ENCODE data around the gene SOHLH2. TPM values are rescaled to one million over a fixed set of nuclear protein-coding genes. Genes with fewer than 3 reads are reported as not detected.
A peak's percentile ranks its signal among the peaks of the same experiment; 100 is the strongest.

SOHLH2 gene
- total and polyA plus RNA-seq, 2 experiments from 2014 or later: 3.0 to 7.0 TPM

DNA sequence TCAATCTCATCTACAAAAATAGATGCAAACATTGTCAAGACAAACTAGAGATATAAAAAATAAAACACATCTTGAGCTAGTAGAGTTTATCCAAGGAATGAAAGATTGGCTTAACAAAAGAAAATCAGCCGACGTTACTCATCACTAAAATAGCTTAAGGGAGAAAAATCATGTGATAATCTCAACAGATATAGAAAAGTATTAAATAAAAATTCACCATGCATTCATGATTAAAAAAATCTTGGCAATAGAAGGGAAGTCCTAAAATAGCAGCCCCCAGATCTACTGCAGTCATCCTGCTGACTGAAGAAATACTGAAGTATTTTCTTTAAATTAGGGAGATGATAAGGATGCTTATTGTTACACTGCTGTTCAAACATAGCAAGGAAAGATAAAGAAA is 70.6 kb downstream of the SOHLH2 start:
- Histone ChIP-seq H3K4me3 (no peak overlapping the region), H3K36me3 (no peaks in the 10 kb centered on the region), H3K27ac (no peak overlapping the region), H3K9me3 (ENCODE audit: low read depth) (no peaks in the 10 kb centered on the region), H3K27me3 (no peaks in the 10 kb centered on the region), H3K4me1 (ENCODE audit: low read depth) (no peaks in the 10 kb centered on the region)
- no peak for DNase-seq (ENCODE audit: low read depth in 1 of 2, low spot score in 1 of 2)
- no peak for TF ChIP-seq CTCF (IDR thresholded peaks at IDR 0.05; ENCODE audit: low read depth, low read length)

DNA sequence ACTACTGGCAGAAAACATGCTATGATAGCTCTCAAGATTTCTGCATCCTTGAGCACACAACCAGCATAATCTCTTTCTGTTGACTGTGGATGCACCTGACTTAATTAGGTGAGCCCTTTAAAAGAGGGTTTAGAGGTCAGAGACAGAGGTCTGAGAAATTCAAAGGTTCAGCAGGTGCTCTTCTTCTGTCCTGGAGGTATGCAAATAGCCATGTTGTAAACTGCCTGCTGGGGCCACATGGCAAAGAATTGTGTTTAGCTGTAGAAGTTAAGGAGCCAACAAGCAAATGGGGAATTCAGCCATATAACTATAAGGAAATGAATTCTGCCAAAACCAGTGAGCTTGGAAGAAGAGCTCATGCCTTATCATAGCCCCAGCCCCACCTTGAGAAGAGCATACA is 71.6 kb downstream of the SOHLH2 start:
- Histone ChIP-seq H3K27me3 (no peaks in the 10 kb centered on the region), H3K4me3 (no peak overlapping the region), H3K9me3 (ENCODE audit: low read depth) (no peaks in the 10 kb centered on the region), H3K27ac (no peak overlapping the region), H3K4me1 (ENCODE audit: low read depth) (no peaks in the 10 kb centered on the region), H3K36me3 (no peaks in the 10 kb centered on the region)
- no peak for DNase-seq (ENCODE audit: low read depth in 1 of 2, low spot score in 1 of 2)
- TF ChIP-seq CTCF (IDR thresholded peaks at IDR 0.05; ENCODE audit: low read depth, low read length): no peak

DNA sequence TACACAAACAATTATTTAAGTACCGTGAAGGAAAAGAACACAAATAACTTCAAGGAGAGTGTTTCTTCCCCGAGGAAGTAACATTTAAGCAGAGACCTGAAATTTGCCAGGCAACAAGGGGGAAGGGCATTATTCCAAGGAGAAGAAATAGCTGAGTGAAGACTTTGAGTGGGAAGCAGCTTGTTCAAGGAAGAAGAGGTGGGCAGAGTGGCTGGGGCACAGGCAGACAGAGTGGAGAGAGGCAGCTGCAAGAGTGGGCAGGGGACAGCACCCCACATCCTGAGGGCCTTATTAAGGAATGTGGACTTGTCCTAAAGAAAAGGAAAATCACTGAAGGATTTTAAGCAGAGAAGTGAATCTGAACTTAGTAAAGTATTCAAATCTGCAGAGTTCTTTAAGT is 78.5 kb downstream of the SOHLH2 start:
- Histone ChIP-seq H3K4me3 (no peak overlapping the region), H3K27ac (no peak overlapping the region)
- TF ChIP-seq CTCF (IDR thresholded peaks at IDR 0.05; ENCODE audit: low read depth, low read length): no peak

DNA sequence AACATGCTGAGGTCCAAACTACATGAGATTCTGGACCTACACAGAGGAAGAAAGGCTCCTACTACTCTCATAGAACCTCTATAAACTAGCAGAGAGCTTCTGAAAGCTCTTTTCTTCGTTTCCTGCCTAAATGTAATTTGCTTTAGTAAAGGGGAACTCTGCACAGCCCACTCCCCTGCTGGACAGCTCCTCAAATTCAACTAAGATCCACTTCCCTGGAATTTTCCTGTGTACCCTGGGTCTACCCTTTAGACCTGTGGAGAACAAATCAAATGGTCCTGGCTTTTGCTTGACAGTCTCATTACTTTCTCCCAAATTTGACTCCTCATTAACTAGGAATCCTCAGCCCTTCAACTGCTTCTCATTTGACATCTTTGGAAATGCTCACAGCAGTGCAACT is 79.7 kb downstream of the SOHLH2 start:
- no peaks in the 10 kb centered on the region for H3K4me1 ChIP-seq (ENCODE audit: low read depth)
- TF ChIP-seq CTCF (IDR thresholded peaks at IDR 0.05; ENCODE audit: low read depth, low read length): no peak
- H3K27ac ChIP-seq: no peak overlapping the region
- peaks cover 43% of the 10 kb centered on the region for H3K27me3 ChIP-seq
- H3K36me3 ChIP-seq: no peaks in the 10 kb centered on the region
- peak in 1 of 2 donors; percentile 32 for DNase-seq (ENCODE audit: low read depth in 1 of 2, low spot score in 1 of 2)
- H3K4me3 ChIP-seq: no peak overlapping the region
- no peaks in the 10 kb centered on the region for H3K9me3 ChIP-seq (ENCODE audit: low read depth)

More for the DNA sequence above, 78.5 kb downstream of the SOHLH2 start:
- no peaks in the 10 kb centered on the region for H3K4me1 ChIP-seq (ENCODE audit: low read depth)
- H3K9me3 ChIP-seq (ENCODE audit: low read depth): no peaks in the 10 kb centered on the region
- no peaks in the 10 kb centered on the region for H3K36me3 ChIP-seq
- DNase-seq (ENCODE audit: low read depth in 1 of 2, low spot score in 1 of 2): no peak
- H3K27me3 ChIP-seq: peaks cover 31% of the 10 kb centered on the region

DNA sequence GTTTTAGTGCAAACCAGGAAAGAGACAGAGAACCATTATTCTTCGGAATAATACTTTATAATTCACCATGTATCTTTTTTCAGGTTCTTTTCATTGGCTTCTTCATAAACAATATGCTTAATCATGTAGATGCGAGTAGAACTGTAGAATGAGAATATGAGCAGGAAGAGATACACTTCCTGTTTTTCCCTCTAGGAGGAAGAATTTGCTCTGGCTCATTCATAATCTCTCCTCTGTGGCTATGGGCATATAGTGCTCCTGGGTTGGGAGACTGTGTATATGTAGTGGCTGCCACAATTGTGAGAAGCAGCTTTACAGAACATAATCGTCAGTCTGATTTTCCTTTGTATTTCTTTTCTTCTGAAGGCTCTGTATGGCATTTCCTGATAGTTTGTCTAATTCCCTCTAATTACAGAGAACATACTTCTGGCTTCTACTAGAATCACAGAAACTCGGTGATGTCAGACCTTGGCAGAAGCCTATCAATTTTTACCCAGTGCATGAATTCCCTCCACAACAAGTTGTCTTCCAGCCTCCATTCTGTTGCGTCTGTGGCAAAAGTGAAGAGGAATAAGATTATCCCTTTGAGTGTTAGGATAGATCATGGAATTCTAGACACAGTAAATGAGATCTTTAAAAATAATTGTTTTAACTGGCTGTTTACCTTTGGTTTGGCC is 80.3 kb downstream of the SOHLH2 start:
- Histone ChIP-seq H3K36me3 (no peaks in the 10 kb centered on the region), H3K9me3 (ENCODE audit: low read depth) (no peaks in the 10 kb centered on the region), H3K4me3 (no peak overlapping the region), H3K4me1 (ENCODE audit: low read depth) (no peaks in the 10 kb centered on the region), H3K27me3 (peaks cover 49% of the 10 kb centered on the region), H3K27ac (no peak overlapping the region)
- DNase-seq (ENCODE audit: low read depth in 1 of 2, low spot score in 1 of 2): peak in 1 of 2 donors; percentile 49
- TF ChIP-seq CTCF (IDR thresholded peaks at IDR 0.05; ENCODE audit: low read depth, low read length): peak; percentile 36

Measured in cardiac muscle cell (in vitro differentiated cells and primary cell).